SK-N-MC (cell line): Measurements from ENCODE around the gene MRPL39.

Source experiments
- EZH2 ChIP-seq: fragments of 200-600 bp; sonication (generic); IDR thresholded peaks from one replicate; pipeline ENCODE4 v1.6.1; 2017; ENCODE audit warnings: antibody characterized with exemption
- FOXP2 ChIP-seq: optimal IDR thresholded peaks from 2 replicates; pipeline ENCODE3; 2011; ENCODE audit warnings: mild to moderate bottlenecking, moderate library complexity; ENCODE audit not compliant: insufficient read depth; ENCODE audit errors: extremely low read length, control extremely low read depth
- POLR2AphosphoS5 ChIP-seq: IDR thresholded peaks from 2 replicates; pipeline ENCODE4 v1.6.1; 2012; ENCODE audit warnings: mild to moderate bottlenecking, low read depth, low read length, borderline replicate concordance

DNA sequence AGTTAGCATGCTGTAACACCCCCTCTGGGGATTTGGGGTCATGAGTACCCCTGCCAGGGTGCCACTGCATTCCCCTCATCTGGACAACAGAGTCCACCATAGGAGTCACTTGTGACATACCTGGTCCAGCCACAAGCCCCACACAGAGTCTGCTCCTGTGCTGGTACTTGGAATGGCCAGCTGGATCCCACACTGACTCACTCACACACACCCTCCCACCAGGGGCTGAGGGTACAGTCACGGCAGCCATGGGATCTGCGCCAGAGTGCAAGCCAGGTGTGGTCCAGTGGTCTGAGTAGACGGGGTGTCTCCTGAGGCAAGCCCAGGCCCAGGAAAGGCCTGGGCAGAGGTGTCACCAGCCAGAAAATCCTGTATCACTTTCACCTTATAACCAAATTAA, 67.7 kb downstream of the MRPL39 start:
- no peak for TF ChIP-seq EZH2
- no peak for TF ChIP-seq POLR2AphosphoS5
- no peak for TF ChIP-seq FOXP2
